KMS-11 (cell line): ENCODE results near the gene HAL.

Experiments
- H2AFZ ChIP-seq: fragments of 200-600 bp; sonication (generic); 2 replicates; pipeline ENCODE4 v1.6.1; 2016; ENCODE audit warnings: antibody characterized with exemption, mixed run types, low read depth
- H3K27ac ChIP-seq: fragments of 200-600 bp; sonication (generic); 2 replicates; pipeline ENCODE4 v1.6.1; 2016; ENCODE audit warnings: mild to moderate bottlenecking, mixed run types
- H3K27me3 ChIP-seq: fragments of 200-600 bp; sonication (generic); 2 replicates; pipeline ENCODE4 v1.6.1; 2017; ENCODE audit warnings: mild to moderate bottlenecking, low read depth, mixed run types, moderate library complexity; ENCODE audit not compliant: insufficient read depth
- H3K36me3 ChIP-seq: fragments of 200-600 bp; sonication (generic); 2 replicates; pipeline ENCODE4 v1.6.1; 2017; ENCODE audit warnings: mild to moderate bottlenecking, mixed run types; ENCODE audit not compliant: insufficient read depth
- H3K4me1 ChIP-seq: fragments of 200-600 bp; sonication (generic); 2 replicates; pipeline ENCODE4 v1.6.1; 2016; ENCODE audit warnings: mild to moderate bottlenecking, low read depth, mixed run types; ENCODE audit not compliant: poor library complexity, severe bottlenecking
- H3K4me2 ChIP-seq: fragments of 200-600 bp; sonication (generic); 2 replicates; pipeline ENCODE4 v1.7.0; 2016; ENCODE audit warnings: mild to moderate bottlenecking, mixed run types
- H3K4me3 ChIP-seq: fragments of 200-600 bp; sonication (generic); IDR thresholded peaks from 2 replicates; pipeline ENCODE4 v1.6.1; 2017; ENCODE audit warnings: low read depth, low read length, mixed read lengths; ENCODE audit not compliant: insufficient read depth
- H3K79me2 ChIP-seq: fragments of 200-600 bp; sonication (generic); 2 replicates; pipeline ENCODE4 v1.6.1; 2016; ENCODE audit warnings: low read depth, mixed run types; ENCODE audit not compliant: insufficient read depth
- H3K9ac ChIP-seq: fragments of 200-600 bp; sonication (generic); 2 replicates; pipeline ENCODE4 v1.6.1; 2016; ENCODE audit warnings: mild to moderate bottlenecking, mixed run types
- H4K20me1 ChIP-seq: fragments of 200-600 bp; sonication (generic); 2 replicates; pipeline ENCODE4 v1.6.1; 2016; ENCODE audit warnings: mild to moderate bottlenecking, mixed run types; ENCODE audit not compliant: insufficient read depth
- CTCF ChIP-seq: fragments of 200-600 bp; sonication (generic); conservative IDR thresholded peaks from 2 replicates; pipeline ENCODE4 v1.6.1; 2017; ENCODE audit warnings: low read depth, mild to moderate bottlenecking, antibody characterized with exemption, low read length, moderate library complexity, mixed read lengths

HAL gene

DNA sequence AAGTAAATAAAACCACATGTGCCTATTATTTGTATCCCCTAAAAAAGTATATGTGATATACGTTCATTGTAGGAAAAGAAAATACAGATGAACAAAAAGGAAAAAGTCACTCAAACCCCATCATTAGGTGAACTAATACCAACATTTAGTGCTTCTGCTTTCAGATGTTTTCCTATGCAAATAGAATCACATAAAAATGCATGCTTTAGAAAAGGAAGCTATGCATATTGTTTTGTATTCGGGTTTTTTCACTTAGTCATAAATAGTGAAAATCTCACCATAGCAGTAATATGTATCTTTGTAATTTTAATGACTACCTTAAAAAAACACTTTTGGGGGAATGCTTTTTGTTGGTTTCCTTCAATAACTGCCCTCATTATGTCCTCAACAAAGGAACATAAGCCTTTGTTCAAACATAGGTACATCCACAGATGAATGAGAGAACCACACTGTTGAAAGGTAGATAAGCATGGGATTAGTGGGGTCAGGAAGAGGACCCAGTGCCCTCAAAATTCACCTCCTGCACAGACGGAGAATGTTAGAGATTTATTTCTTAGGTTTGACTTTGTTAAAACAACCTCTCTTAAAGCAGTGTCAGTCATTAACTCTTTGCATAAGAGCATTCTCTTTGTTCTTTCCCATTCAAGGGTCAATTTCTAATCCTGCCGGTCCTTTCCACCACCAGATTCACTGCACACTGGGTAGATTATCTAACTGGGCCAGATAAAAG, 46.5 kb downstream of the HAL start:
- H3K4me1 ChIP-seq: peaks cover 3% of the 10 kb centered on the region
- H3K4me2 ChIP-seq: no peak overlapping the region
- H3K79me2 ChIP-seq: no peaks in the 10 kb centered on the region
- H3K4me3 ChIP-seq: no peak overlapping the region
- no peak overlapping the region for H2AFZ ChIP-seq
- H3K9ac ChIP-seq: no peak overlapping the region
- H3K27me3 ChIP-seq: no peaks in the 10 kb centered on the region
- no peak for TF ChIP-seq CTCF
- no peaks in the 10 kb centered on the region for H4K20me1 ChIP-seq
- H3K27ac ChIP-seq: no peak overlapping the region
- no peaks in the 10 kb centered on the region for H3K36me3 ChIP-seq

DNA sequence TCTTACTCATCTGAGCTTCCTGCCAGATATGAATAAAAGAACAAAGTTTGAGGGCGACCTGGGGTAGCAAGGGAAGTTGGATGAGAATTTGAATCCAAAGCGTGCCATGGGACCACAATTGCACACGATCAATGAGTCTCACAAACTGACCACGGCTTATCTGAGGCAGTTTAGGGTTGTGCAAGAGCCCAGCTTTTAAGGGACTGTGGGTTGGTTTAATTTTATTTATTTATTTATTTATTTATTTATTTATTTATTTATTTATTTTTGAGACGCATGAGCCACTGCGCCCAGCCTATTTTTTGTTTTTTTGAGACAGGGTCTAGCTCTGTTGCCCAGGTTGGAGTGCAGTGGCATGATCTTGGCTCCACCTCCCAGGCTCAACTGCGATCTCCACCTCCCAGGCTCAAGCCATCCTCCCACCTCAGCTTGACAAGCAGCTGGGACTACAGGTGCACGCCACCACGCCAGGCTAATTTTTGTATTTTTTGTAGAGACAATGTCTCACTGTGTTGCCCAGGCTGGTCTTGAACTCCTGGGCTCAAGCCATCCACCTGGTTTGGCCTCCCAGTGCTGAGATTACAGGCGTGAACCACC, 51.9 kb downstream of the HAL start:
- Histone ChIP-seq H3K27me3 (no peaks in the 10 kb centered on the region), H3K4me1 (peaks cover 3% of the 10 kb centered on the region), H2AFZ (peak overlapping the region; percentile 89), H3K4me3 (no peak overlapping the region), H4K20me1 (no peaks in the 10 kb centered on the region), H3K4me2 (peak overlapping the region; percentile 69), H3K9ac (no peak overlapping the region), H3K27ac (no peak overlapping the region), H3K79me2 (no peaks in the 10 kb centered on the region), H3K36me3 (no peaks in the 10 kb centered on the region)
- TF ChIP-seq CTCF: no peak

GRCh38 chr12:95943330-95943842, 52.8 kb downstream of the HAL start, which contains the start of gene AMDHD1:
AMDHD1 (plus strand) TSS chr12:95943331; CDS start chr12:95943399, 68 bp downstream.
- no peak for TF ChIP-seq CTCF
- Histone ChIP-seq H3K36me3 (no peaks in the 10 kb centered on the region), H3K27me3 (no peaks in the 10 kb centered on the region), H3K27ac (peak within 1 kb of the TSS; percentile 40; the same call in 1 of the 2 replicates), H2AFZ (peak within 1 kb of the TSS; percentile 89), H3K4me2 (peak within 1 kb of the TSS; percentile 69), H3K9ac (peak within 1 kb of the TSS; percentile 57; the same call in 1 of the 2 replicates), H3K4me3 (peak within 1 kb of the TSS; percentile 24), H4K20me1 (no peaks in the 10 kb centered on the region), H3K79me2 (no peaks in the 10 kb centered on the region), H3K4me1 (peaks cover 3% of the 10 kb centered on the region)

DNA sequence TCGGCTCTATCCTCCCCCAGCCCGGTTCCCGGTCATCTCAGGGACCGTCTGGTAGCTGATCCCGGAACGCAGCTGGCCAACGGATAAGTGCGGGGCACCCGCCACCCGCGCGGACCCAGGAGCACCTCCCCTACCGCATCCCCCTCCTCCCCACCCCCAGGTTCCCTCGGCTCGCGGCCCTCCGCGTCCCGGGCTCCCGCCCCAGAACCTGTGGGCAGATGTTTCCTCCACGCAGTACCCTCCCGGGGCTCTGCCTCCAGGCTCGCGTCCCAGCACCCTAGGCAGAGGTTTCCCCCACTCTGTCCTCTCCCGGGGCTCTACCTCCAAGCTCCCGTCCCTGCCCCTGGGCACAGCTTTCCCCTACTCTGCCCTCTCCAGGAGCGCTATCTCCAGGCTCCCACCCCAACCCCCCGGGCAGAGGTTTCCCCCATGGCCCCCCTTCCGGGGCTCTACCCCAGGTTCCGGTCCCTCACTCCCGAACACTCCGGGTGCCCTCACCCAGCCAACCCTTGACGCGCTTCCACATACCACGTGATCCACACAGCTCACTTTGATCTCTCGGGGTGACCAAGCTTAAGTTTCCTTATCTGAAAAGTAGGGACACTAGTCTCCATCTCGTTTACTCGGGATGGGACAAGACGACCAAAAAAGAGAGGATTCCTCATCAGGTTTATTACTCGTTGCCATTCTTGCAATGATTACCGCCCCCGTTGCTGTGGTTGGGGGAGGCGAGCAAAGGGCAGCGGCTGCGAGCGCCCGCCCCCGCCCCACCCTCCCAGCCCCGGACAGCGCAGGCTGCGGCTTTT, 53.4 kb downstream of the HAL start, which contains the start of gene CCDC38:
Gene CCDC38 (minus strand): TSS at position 91 of the 806 bp plus-strand sequence. CDS start 6,105 bp downstream, outside the sequence.
- no peak for TF ChIP-seq CTCF
- Histone ChIP-seq H3K36me3 (no peaks in the 10 kb centered on the region), H3K9ac (peak within 1 kb of the TSS; percentile 57; the same call in 1 of the 2 replicates), H3K4me2 (peak within 1 kb of the TSS; percentile 69), H2AFZ (peak within 1 kb of the TSS; percentile 89), H3K27ac (peak within 1 kb of the TSS; percentile 40; the same call in 1 of the 2 replicates), H3K4me1 (peaks cover 3% of the 10 kb centered on the region), H3K4me3 (peak within 1 kb of the TSS; percentile 24), H4K20me1 (no peaks in the 10 kb centered on the region), H3K27me3 (no peaks in the 10 kb centered on the region), H3K79me2 (no peaks in the 10 kb centered on the region)
